GM18861 (cell line): ENCODE results near the gene NT5M.

Source experiments
- ATAC-seq: cut with Tn5 transposase; IDR thresholded peaks from one replicate; pipeline ENCODE4 v1.9.1; 2021; ENCODE audit not compliant: unreplicated experiment

The NT5M gene

GRCh38 chr17:17342242-17342945 is 39.2 kb downstream of the NT5M start:
- no peak for ATAC-seq

GRCh38 chr17:17343160-17343735 is 40.1 kb downstream of the NT5M start:
- no peak for ATAC-seq

DNA sequence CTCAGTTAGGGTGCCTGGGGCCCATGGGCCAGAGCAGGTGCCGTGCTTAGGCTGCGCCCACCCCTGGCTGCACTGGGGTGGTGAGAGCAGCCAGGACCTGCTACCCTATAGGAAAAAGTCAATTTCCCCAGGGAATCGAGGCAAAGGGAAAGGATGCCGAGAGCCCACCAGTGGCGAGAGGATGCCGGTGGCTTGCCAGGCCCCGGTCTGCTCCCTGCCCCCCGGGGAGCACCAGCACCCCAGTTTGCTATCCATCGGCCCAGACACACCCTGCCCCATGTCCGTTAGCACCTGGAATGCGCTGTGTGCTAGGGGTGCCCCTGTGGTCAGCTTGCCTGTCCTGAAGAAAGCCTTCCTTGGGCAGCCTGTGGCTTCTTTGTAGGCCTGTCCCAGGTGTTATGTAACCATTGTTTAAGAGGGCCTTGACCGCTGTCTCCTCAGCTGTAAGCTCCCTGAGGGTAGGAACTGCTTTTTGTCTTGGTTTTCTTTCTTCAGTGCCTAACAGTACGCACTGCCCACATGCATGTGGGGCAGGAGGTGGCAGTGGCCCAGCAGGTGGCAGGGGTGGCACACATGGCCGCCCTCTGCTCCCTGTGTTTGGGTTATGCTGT is 40.8 kb downstream of the NT5M start:
- no peak for ATAC-seq

DNA sequence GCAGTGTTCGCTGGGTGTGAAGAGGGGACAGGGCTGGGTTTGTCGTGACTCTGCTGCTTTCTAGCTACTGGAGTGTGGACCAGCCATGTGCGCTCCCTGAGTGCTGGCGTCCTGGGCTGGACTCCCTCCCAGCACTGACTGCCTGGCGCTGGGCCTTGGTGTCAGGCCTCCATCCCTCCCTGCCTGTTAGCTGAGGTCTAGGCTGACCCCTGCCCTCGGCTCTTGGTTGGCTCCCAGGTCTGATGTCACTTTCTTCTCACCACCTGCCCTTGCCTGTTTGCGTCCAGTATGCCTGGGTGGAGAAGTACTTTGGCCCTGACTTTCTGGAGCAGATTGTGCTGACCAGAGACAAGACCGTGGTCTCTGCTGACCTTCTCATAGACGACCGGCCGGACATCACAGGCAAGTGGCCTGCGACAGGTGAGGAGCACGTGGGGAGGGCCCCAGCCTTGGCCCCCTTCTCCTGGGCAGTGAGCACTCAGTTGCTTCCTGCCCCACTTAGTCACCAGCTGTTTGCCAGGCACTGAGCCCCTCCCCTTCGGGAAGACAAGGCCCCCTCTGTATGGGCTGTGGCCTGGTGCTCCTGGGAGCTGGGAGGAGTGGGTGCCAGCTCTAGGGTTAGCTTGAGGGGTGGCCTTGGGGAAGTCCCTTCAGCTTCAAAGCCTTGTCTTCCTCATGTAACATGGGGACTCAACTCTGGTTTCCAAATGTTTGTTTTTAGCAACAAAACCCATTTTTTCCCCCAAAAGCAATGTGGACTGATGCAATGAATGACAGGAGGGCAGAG is 41.5 kb downstream of the NT5M start:
- ATAC-seq: no peak

DNA sequence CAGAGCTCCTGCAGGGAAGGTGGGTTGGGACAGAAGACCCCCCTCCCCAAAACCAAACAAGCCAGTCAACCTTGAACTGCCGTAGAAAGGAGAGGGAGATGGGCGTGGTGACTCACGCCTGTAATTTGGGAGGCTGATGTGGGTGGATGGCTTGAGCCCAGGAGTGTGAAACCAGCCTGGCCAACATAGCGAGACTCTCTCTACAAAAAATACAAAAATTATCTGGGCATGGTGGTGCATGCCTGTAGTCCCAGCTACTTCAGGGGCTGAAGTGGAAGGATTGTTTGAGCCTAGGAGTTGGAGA is 42.1 kb downstream of the NT5M start:
- no peak for ATAC-seq

GRCh38 chr17:17345686-17346427 is 42.7 kb downstream of the NT5M start:
- no peak for ATAC-seq

GRCh38 chr17:17346428-17347233 is 43.5 kb downstream of the NT5M start:
- no peak for ATAC-seq

GRCh38 chr17:17347234-17347955 is 44.2 kb downstream of the NT5M start:
- no peak for ATAC-seq

- ATAC-seq: no peak
Measured at GRCh38 chr17:17347956-17348871, 45.0 kb downstream of the NT5M start.

DNA sequence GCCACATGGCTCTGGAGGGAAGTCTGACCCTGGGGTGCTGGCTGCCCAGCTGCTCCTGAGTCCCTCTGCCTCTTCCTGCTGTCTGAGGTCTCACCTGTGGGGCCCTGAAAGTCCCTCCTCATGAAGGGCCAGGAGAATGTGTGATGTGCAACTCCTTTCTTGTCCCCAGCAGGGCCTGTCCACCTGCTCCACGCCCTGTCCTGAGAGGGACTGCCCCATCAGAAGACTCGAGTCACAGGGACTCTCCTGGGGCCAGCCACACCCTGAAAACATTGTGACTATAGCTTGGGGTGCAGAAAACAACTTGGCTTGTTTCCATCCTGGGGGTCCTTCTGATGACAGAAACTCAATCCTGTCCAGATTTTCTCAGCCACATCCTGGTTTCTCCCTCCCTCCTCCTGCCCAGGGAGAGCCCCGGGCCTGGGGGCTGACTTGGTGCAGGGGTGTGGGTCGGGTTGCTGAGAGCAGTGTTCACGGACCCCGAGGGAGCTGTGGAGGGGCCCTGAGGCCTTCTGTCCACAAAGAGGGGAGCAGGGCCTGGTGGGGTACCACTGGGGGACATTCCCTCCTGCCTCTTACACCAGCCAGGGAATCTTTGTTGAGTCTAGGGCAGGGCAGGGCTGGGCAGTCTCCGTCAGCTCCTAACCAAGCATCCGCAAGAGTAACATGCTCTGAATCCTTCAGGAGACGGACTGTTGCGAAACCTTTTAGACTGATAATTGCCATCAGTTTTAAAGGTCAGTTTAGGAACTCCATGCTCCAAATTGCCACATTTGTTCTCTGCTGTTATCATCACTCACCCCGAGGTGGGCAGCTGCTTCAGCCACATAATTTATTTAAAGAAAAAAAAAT is 45.9 kb downstream of the NT5M start:
- no peak for ATAC-seq

DNA sequence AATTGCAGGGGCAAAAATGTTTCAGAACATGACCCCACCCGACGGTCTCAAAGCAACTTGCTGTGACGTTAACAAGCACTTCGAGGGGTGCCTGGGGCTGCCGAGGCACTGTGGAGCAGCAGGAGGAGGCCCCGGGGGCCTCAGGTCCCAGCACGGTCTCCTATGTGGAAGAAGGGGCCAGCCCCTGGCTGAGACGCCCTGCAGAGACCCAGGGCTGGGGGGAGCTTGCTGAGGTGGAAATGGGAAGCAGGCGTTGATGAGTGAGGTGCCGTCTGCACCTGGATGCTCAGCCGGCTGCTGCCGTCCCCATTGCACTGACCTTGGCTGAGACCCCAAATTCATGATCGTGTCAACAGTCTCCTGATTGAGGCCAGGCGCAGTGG is 46.5 kb downstream of the NT5M start:
- ATAC-seq: no peak

GRCh38 chr17:17350491-17351355 is 47.5 kb downstream of the NT5M start:
- ATAC-seq: no peak

- no peak for ATAC-seq
Measured at GRCh38 chr17:17351356-17351891, 48.3 kb downstream of the NT5M start.

DNA sequence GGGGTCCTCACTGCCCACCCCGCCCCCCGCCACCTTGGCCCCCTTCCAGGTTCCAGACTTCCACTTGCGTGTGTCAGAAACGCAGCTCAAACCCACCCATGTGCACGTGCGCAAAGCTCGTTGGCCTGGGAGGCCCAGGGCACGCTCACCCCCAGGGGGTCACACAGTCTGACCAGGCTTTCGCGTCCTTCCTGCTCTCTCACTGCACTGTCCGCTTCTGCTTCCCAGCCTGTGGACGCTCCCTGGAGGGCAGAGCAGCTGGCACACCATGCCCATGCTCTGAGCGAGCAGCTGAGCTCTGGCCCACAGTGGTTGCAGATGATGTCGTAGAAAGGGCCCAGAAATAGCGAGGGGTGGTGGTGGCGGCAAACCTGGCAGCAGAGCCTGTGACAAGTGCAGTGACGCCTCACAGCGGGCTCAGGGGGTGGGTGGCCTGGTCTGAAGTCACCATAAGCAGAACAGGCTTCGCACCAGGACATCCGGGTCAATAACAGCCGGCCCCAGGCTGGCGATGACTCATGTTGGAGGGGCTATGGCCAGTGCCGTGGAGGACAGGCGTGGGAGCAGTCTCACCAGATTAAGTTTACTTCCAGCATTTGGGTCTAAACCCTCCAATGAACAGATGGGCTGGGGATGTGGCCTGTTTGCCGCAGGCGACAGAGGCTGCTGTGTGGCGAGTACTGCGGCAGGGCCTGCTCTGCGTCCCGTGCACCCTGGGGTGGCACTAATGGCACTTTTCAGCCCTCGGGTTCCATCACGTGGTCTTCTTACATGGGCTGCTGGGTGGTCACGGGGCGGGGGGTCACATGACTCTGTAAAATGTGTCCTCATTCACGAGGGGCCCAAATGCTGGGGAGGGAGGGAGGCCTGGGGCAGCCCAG is 49.0 kb downstream of the NT5M start:
- ATAC-seq: no peak

- ATAC-seq: no peak
Measured at GRCh38 chr17:17352836-17353624, 49.9 kb downstream of the NT5M start.
